Gastroesophageal sphincter (tissue), 3 donors: ENCODE data around the gene ARHGEF11.

Experiments used
- EP300 ChIP-seq: sonication (generic); formaldehyde crosslinking; IDR thresholded peaks from one replicate; pipeline ENCODE4 v1.6.1; 2017; ENCODE audit warnings: antibody characterized with exemption, mild to moderate bottlenecking
- POLR2A ChIP-seq, 2 donors: fragments of 450-650 bp; IDR thresholded peaks; one replicate each; pipeline ENCODE4 v1.6.1; 2017; ENCODE audit warnings: antibody characterized with exemption in 2 of 2, mild to moderate bottlenecking in 2 of 2, moderate library complexity in 1 of 2
- POLR2AphosphoS5 ChIP-seq: sonication (generic); formaldehyde crosslinking; IDR thresholded peaks from one replicate; pipeline ENCODE4 v1.6.1; 2017; ENCODE audit warnings: antibody characterized with exemption
- TF ChIP-seq, protein P1 (sequence below), 4 experiments: fragments of 200-600 bp in 2 of 4; fragments of 450-650 bp in 2 of 4; sonication (generic) in 1 of 4; IDR thresholded peaks; one replicate each; pipeline ENCODE4 v1.5.1; 2017 to 2019; ENCODE audit warnings: antibody characterized with exemption in 4 of 4, mild to moderate bottlenecking in 2 of 4, moderate library complexity in 2 of 4

DNA sequence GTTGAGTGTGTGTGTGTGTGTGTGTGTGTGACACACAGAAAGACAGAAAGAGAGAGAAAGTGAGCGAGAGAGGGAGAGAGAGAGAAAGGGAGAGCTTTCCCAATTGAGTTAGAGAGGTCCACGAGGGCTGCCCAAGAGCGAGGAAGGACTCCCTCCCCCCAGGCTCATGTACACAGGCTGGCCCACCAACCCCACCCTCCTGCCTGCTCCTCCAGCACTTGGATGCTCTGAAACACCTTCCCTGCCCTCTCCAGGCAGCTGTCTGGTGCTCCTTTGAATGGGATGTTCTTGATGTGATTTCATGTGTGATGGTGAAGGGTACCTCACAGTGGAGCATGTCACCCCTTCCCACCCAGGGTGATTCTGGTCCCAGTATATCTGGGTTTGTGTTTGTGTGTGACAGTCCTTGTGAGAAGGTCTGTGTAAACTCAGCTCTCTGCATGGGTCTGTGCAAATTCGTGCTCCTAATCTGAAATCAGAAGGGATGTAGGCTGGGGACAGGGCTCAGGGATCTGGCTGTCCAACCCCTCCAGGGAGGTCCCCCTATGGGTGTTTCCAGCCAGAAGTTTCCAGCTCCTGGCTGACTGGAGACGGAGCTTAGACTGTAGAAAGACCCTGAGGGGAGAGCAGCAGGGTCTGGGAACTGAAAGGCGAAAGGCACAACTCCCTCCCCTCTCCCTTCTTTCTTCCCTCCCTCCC, 158.8 kb downstream of the ARHGEF11 start:
- TF ChIP-seq, protein P1, sequence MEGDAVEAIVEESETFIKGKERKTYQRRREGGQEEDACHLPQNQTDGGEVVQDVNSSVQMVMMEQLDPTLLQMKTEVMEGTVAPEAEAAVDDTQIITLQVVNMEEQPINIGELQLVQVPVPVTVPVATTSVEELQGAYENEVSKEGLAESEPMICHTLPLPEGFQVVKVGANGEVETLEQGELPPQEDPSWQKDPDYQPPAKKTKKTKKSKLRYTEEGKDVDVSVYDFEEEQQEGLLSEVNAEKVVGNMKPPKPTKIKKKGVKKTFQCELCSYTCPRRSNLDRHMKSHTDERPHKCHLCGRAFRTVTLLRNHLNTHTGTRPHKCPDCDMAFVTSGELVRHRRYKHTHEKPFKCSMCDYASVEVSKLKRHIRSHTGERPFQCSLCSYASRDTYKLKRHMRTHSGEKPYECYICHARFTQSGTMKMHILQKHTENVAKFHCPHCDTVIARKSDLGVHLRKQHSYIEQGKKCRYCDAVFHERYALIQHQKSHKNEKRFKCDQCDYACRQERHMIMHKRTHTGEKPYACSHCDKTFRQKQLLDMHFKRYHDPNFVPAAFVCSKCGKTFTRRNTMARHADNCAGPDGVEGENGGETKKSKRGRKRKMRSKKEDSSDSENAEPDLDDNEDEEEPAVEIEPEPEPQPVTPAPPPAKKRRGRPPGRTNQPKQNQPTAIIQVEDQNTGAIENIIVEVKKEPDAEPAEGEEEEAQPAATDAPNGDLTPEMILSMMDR (IDR thresholded peaks at IDR 0.05) = no peak
- TF ChIP-seq EP300 (no peak), POLR2AphosphoS5 (no peak), POLR2A (IDR thresholded peaks at IDR 0.05) (no peak)
